ENCODE data around the gene MAN2B2.

The MAN2B2 gene

DNA sequence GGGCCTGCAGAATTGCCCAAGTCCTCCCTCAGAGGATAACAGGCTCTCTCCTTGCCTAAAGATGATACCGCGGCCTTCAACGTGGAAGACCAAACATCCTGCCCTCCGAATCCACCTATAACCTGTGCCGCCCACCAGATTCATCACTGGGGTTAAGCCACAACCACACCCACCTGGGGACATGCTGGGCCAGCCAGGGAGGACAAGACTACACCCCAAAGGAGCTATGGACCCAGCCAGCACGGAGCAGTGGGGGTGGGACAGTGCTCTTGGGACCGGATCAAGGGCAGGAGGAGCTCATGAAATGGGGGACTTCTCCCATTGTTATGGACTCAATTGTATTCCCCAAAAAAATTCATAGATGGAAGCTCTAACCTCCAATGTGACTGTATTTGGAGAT lies 6.8 kb upstream of the MAN2B2 start:
- no peak for DNase-seq

- no peak for DNase-seq
Measured at GRCh38 chr4:6568689-6569332, 6.2 kb upstream of the MAN2B2 start.

- DNase-seq: no peak
Measured at GRCh38 chr4:6571608-6572007, 3.4 kb upstream of the MAN2B2 start.

GRCh38 chr4:6573551-6573950 lies 1.4 kb upstream of the MAN2B2 start:
- DNase-seq: no peak

DNA sequence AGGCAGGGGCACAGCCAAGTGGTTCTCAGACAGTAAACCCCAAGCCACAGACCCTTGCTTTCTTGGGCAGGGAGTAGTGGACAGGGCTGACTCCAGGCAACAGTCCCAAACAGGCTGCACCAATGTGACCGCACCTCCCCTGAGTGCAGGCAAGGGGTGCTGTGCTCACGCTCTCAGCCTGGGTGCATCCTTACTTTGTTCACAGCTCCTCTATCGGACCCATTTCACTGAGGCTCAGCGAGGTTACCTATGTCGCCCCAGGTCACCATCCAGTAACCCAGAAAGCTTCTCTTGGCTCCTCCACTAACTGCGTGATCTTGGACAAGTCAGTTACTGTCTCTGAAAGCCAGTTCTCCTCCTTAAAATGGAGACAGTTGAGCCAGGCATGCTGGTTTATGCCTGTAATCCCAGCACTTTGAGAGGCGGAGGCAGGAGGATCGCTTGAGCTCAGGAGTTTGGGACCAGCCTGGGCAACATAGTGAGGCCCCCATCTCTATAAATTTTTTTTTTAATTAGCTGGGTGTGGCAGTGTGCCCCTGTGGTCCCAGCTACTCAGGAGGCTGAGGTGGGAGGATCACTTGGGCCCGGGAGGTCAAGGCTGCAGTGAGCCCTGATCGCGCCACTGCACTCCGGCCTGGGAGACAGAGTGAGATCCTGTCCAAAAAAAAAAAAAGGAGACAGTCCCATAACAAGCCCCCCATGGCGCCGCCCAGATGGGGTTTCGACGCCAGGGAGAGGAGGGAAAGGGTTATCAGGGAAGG lies 823 bp upstream of the MAN2B2 start:
- no peak for DNase-seq

GRCh38 chr4:6575503-6576240 lies 683 bp downstream of the MAN2B2 start:
- no peak for DNase-seq

DNA sequence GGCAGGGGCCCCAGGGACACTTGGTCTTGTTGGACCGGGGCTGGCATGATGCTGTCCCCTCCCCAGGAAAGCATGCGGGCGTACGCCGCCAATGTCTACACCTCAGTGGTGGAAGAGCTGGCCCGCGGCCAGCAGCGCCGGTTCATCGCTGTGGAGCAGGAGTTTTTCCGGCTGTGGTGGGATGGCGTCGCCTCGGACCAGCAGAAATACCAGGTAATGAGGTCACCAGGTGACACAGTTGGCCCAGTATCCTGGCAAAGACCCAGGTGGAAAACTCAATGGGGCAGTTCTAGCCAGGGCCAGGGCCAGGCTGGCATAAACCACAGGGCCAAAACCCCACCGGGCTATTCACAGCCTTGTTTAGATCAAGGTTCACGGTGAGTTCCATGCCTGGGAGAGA lies 1.5 kb downstream of the MAN2B2 start:
- no peak for DNase-seq

GRCh38 chr4:6576932-6577331 lies 1.9 kb downstream of the MAN2B2 start:
- no peak for DNase-seq

DNA sequence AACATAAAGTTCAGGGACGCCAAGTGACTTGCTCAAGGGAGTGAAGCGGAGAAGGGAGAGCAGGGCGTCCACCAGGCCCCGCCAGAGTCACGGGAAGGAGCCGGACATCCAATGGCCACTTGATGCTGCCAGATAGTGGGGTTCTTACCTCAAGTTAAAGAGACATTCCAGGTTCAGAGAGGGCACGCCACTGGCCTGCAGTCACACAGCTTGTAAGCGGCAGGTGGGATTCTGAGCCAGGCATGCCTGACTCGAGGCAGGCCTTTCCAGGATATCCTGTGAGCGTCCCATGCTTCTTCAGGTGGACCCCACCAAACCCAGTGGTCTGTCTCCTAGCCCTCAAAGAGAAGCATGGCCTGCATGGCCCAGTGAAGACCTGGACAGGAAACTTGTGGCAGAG lies 2.4 kb downstream of the MAN2B2 start:
- no peak for DNase-seq

DNA sequence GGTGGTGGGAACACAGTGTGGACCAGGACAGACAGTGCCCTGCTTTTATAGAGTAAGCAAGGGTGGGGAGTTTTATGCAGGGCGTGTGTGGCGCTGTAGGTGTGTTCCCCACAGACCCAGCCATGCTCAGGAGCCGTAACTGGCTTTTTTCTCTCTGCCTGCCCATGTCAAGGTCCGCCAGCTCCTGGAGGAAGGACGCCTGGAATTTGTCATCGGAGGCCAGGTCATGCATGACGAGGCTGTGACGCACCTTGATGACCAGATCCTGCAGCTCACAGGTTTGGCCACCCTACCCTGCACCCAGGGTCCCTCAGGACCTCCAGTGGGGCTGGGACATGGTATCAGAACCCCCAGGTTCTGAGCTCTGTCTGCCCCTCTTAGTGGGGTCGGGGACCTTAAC lies 3.2 kb downstream of the MAN2B2 start:
- DNase-seq: no peak

DNA sequence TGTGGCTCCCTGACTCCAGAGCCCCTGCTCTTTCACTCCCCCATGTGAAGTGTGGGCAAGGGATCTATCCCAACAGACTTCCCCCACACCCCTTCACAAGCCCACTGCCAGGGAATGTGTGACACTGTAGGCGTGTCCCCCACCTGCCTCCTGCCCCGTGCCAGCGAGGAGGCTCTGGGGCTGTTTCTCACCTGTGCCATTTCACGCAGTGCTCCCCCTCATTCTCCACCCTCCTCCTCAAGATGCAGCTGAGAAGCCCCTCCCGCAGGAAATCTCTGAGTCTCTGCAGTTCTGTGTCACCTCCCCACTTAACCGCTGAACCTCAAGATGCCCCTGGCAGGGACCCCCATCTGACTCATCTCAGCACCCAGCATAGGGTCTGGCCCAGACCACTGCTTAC lies 5.4 kb downstream of the MAN2B2 start:
- DNase-seq: no peak

DNA sequence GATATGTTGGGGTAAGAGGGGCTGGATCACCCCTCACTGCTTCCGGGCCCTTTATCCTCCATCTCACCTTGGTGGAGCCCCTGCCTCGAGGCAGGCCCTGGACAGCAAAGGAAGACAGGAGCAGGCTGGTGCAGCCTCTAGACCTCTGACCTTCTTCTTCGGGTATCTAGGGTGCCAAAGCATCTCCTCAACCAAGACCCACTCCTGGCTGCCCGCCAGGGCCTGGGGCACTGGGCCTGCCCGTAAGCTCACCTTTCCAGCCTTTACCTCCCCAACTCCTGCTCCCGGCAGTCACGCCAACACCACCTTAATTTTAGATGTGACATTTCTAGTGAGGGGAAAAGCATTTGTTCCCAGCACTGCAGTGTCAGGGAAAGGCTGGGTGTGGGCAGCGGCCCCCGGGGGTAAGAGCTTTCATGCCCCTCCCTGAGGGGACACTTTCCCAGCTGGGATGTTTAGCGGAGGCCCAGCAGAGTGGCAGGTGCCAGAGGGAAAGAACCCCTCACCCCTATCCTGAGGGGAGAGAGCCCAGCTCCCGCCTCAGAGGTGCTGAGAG lies 6.7 kb downstream of the MAN2B2 start:
- no peak for DNase-seq

DNA sequence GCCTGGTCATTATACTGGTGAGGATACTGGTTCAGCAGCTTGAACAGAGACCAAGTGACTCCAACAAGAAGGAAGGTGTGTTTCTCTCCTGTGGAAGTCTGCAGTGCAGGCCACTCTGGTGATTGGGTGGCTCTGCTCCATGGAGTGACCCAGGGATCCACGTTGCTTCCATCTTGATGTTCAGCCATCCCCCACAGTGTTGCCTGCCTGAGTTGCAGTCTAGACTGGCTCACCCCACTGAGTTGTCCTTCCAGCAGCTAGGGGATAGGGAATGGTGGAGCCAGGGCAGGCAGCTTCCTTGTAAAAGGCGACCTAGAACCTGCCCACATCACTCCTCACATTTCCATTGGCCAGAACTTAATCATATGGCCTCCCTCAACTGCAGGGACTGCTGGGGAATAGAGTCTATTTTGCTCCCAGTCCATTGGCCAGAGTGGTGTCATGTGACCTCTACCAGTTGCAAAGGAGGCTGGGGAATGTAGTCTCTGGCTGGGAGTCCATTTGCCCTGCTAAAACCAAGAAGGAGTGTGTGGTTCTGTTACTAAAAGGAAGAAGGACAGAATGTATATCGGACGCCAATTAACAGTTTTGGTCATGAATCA lies 8.0 kb downstream of the MAN2B2 start:
- no peak for DNase-seq

DNA sequence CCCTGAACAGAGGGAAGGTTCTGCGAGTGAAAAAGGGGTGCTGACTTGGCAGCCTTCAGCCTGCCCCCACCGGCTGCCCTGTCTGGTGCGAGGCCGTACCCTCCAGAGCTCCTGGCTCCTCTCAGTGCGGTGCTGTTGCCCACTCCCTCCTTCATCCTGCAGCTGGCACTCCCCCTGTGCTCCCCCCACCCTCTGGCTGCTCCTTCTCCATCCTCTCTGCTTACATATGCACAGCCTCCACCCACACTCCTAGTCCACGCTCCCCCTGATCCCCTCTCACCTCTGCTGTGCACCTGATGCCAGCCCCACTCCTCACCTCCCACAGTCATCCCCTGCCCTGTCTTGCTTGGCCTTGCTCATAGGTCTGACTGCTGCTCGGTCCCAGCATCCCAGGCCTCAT lies 9.9 kb downstream of the MAN2B2 start:
- no peak for DNase-seq

DNA sequence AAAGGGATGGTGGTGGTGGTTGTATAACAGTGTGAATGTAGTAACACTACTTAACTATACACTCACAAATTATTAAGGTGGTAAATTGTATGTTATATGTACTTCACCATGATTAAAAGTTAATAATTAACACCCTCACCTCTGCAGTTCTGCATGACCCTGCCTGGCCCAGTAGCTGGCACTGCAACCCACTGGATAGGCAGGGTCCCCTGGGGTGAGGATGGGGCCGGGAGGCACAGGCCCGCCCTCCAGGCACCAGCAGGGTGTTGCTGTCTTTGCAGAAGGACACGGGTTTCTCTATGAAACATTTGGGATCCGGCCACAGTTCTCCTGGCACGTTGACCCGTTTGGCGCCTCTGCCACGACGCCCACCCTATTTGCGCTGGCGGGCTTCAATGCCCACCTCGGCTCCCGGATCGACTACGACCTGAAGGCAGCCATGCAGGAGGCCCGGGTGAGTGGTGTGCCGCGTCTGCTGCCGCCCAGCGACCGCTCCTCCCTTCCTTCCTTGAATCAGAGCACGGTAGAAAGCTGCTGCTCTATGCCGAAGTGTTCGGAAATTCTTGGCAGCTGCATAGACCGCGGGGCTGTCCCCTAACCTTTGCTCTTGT lies 11.8 kb downstream of the MAN2B2 start:
- no peak for DNase-seq

- no peak for DNase-seq
Measured at GRCh38 chr4:6589444-6589843, 14.5 kb downstream of the MAN2B2 start.

GRCh38 chr4:6591313-6591712 lies 16.3 kb downstream of the MAN2B2 start:
- DNase-seq: no peak

DNA sequence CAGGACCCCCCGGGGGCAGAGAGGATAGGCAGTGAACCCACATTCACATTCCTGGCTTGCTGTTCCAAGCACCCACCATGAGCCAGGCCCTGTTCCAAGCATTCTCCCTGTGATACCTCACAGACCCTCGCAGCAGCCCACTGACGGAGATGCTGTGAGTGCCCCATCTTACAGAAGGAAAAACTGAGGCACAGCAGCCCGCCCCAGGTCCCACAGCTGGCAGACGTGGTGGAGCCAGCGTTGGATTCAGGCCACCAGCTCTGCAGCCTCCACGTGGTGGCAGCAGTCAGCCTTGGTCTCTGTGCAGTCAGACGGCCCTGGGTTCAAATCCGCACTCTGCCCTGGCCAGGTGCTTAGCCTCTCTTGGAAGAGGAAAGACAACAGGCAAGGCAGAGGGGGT lies 16.8 kb downstream of the MAN2B2 start:
- DNase-seq: no peak

GRCh38 chr4:6592804-6593563 lies 18.0 kb downstream of the MAN2B2 start:
- DNase-seq: no peak

DNA sequence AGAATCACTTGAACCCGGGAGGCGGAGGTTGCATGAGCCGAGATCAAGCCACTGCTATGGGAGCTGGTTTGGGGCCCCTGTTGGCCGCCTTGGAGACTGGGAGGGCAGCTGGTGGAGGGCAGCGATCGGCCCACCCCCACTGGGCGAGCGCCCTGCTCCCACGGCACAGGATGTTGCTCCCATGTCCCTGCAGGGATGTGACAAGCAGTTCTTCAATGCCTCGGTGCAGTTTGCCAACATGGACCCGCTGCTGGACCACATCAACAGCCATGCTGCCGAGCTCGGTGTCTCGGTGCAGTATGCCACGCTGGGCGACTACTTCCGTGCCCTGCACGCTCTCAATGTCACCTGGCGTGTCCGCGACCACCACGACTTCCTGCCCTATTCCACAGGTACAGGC lies 19.4 kb downstream of the MAN2B2 start:
- DNase-seq: no peak

- no peak for DNase-seq
Measured at GRCh38 chr4:6594826-6595355, 19.9 kb downstream of the MAN2B2 start.

All from NCI-H748 treated with DMSO at 0.1 percent for 48 hours (cell line).